IMR-90 (cell line): ENCODE data around the gene METTL21C. TPM values are rescaled to one million over a fixed set of nuclear protein-coding genes. Genes with fewer than 3 reads are reported as not detected.

Experiments used
- ATAC-seq: fragments of 200-7000 bp; cut with Tn5 transposase; 2 replicates; pipeline ENCODE4 v1.9.1; 2020; ENCODE audit warnings: low read depth, mild to moderate bottlenecking, moderate library complexity
- BruUV-seq: library from RNA; stranded (reverse); fragments of 400-500 nt; replicated peaks from 2 replicates; lab custom pipeline; 2021; lab: Mats Ljungman, UMichigan
- CTCF ChIA-PET: fragments of 300-600 bp; formaldehyde crosslinking; extraction: SDS; loops from one replicate; lab custom pipeline; 2021; ENCODE audit warnings: antibody characterized with exemption; lab: Yijun Ruan, JAX
- POLR2A ChIA-PET: fragments of 300-600 bp; sonication (Branson Sonifier 250); formaldehyde crosslinking; loops from one replicate; lab custom pipeline; 2022; ENCODE audit warnings: antibody characterized with exemption; ENCODE audit not compliant: unreplicated experiment; lab: Charles Lee
- DNase-seq: peaks from one replicate; pipeline ENCODE4 v3.0.0; 2013
- H2AFZ ChIP-seq: replicated peaks from 2 replicates; pipeline ENCODE3; 2013; ENCODE audit warnings: low read length, mild to moderate bottlenecking; ENCODE audit not compliant: poor library complexity
- H2AK5ac ChIP-seq: 2 replicates; pipeline ENCODE4 v1.6.1; 2013; ENCODE audit warnings: low read depth, low read length, inconsistent platforms
- H2AK9ac ChIP-seq: replicated peaks from 2 replicates; pipeline ENCODE3; 2013; ENCODE audit warnings: mild to moderate bottlenecking, low read depth, low read length, moderate library complexity; ENCODE audit not compliant: poor library complexity
- H2BK120ac ChIP-seq: 2 replicates; pipeline ENCODE4 v1.6.1; 2013; ENCODE audit warnings: low read depth, low read length, inconsistent platforms
- H2BK15ac ChIP-seq: 3 replicates; pipeline ENCODE4 v1.6.1; 2013; ENCODE audit warnings: low read depth, low read length, inconsistent platforms
- H2BK20ac ChIP-seq: 2 replicates; pipeline ENCODE4 v1.6.1; 2013; ENCODE audit warnings: low read depth, mild to moderate bottlenecking, inconsistent platforms, low read length, moderate library complexity
- H2BK5ac ChIP-seq: 2 replicates; pipeline ENCODE4 v1.6.1; 2013; ENCODE audit warnings: mild to moderate bottlenecking, low read depth, low read length, inconsistent platforms; ENCODE audit not compliant: poor library complexity, severe bottlenecking
- H3K14ac ChIP-seq: replicated peaks from 2 replicates; pipeline ENCODE4 v1.6.1; 2013; ENCODE audit warnings: low read depth, low read length, inconsistent platforms
- H3K18ac ChIP-seq: 2 replicates; pipeline ENCODE4 v1.6.1; 2013; ENCODE audit warnings: low read depth, low read length, control low read depth
- H3K23ac ChIP-seq: 2 replicates; pipeline ENCODE4 v1.6.1; 2013; ENCODE audit warnings: low read depth, low read length, inconsistent platforms
- H3K27ac ChIP-seq: 2 replicates; pipeline ENCODE4 v1.5.1; 2013; ENCODE audit warnings: mild to moderate bottlenecking, control low read depth, low read length; ENCODE audit not compliant: insufficient read depth
- H3K27me3 ChIP-seq: 2 replicates; pipeline ENCODE4 v1.6.1; 2013; ENCODE audit warnings: low read length; ENCODE audit not compliant: control insufficient read depth, insufficient read depth
- H3K36me3 ChIP-seq: 2 replicates; pipeline ENCODE4 v1.6.1; 2013; ENCODE audit warnings: low read length, mixed read lengths; ENCODE audit not compliant: control insufficient read depth, insufficient read depth
- H3K4ac ChIP-seq: 2 replicates; pipeline ENCODE4 v1.6.1; 2013; ENCODE audit warnings: low read depth, low read length, inconsistent platforms
- H3K4me1 ChIP-seq: 2 replicates; pipeline ENCODE4 v1.6.1; 2013; ENCODE audit warnings: low read length, mixed read lengths; ENCODE audit not compliant: control insufficient read depth, insufficient read depth
- H3K4me2 ChIP-seq: 2 replicates; pipeline ENCODE4 v1.6.1; 2013; ENCODE audit warnings: low read depth, mild to moderate bottlenecking, control low read depth, low read length, moderate library complexity
- H3K4me3 ChIP-seq: 2 replicates; pipeline ENCODE4 v1.5.1; 2013; ENCODE audit warnings: low read depth, mild to moderate bottlenecking, control low read depth, low read length, moderate library complexity; ENCODE audit not compliant: insufficient read depth
- H3K56ac ChIP-seq: 2 replicates; pipeline ENCODE4 v1.6.1; 2013; ENCODE audit warnings: low read length, inconsistent platforms; ENCODE audit not compliant: insufficient read depth; ENCODE audit errors: extremely low read depth
- H3K79me1 ChIP-seq, 2 experiments: 2 replicates each; pipeline ENCODE4 v1.6.1; 2013; ENCODE audit warnings: low read length in 2 of 2, inconsistent platforms in 1 of 2, low read depth in 1 of 2
- H3K9ac ChIP-seq: 2 replicates; pipeline ENCODE4 v1.6.1; 2013; ENCODE audit warnings: low read depth, low read length, control low read depth
- H3K9me1 ChIP-seq: 2 replicates; pipeline ENCODE4 v1.6.1; 2013; ENCODE audit warnings: low read length, inconsistent platforms; ENCODE audit not compliant: insufficient read depth
- H3K9me3 ChIP-seq: 2 replicates; pipeline ENCODE4 v1.6.1; 2013; ENCODE audit warnings: low read length; ENCODE audit not compliant: control insufficient read depth, insufficient read depth
- H4K20me1 ChIP-seq: 2 replicates; pipeline ENCODE4 v1.6.1; 2013; ENCODE audit warnings: low read length, inconsistent platforms; ENCODE audit not compliant: insufficient read depth
- H4K5ac ChIP-seq: 2 replicates; pipeline ENCODE4 v1.6.1; 2013; ENCODE audit warnings: mild to moderate bottlenecking, low read depth, low read length, control low read depth
- H4K8ac ChIP-seq, 2 experiments: 2 replicates each; pipeline ENCODE4 v1.6.1; 2013; ENCODE audit warnings: low read depth in 2 of 2, low read length in 2 of 2, control low read depth in 1 of 2, inconsistent platforms in 1 of 2
- H4K91ac ChIP-seq: 2 replicates; pipeline ENCODE4 v1.6.1; 2013; ENCODE audit warnings: low read depth, low read length, inconsistent platforms; ENCODE audit not compliant: insufficient read depth
- CHD1 ChIP-seq: IDR thresholded peaks from 2 replicates; pipeline ENCODE4 v1.6.1; 2012; ENCODE audit warnings: low read depth, low read length, improper control_type of control experiment
- CTCF ChIP-seq: conservative IDR thresholded peaks from 2 replicates; pipeline ENCODE4 v1.5.1; 2012; ENCODE audit warnings: mild to moderate bottlenecking, low read depth, low read length, improper control_type of control experiment
- ELK1 ChIP-seq: fragments of 150-350 bp; IDR thresholded peaks from 2 replicates; pipeline ENCODE4 v1.6.1; 2016; ENCODE audit warnings: low read depth, mild to moderate bottlenecking, low read length, moderate library complexity, borderline replicate concordance
- FOS ChIP-seq: fragments of 150-350 bp; IDR thresholded peaks from 2 replicates; pipeline ENCODE4 v1.6.1; 2016; ENCODE audit warnings: low read depth, low read length
- MAFK ChIP-seq: IDR thresholded peaks from 2 replicates; pipeline ENCODE4 v1.6.1; 2012; ENCODE audit warnings: low read depth, low read length, improper control_type of control experiment
- MAZ ChIP-seq: IDR thresholded peaks from 2 replicates; pipeline ENCODE4 v1.6.1; 2012; ENCODE audit warnings: low read depth, mild to moderate bottlenecking, low read length, improper control_type of control experiment, moderate library complexity, borderline replicate concordance
- MXI1 ChIP-seq: IDR thresholded peaks from 2 replicates; pipeline ENCODE4 v1.6.1; 2012; ENCODE audit warnings: low read depth, mild to moderate bottlenecking, low read length, moderate library complexity, borderline replicate concordance
- NFE2L2 ChIP-seq: fragments of 150-350 bp; IDR thresholded peaks from 2 replicates; pipeline ENCODE4 v1.6.1; 2016; ENCODE audit warnings: low read depth, mild to moderate bottlenecking, low read length
- RAD21 ChIP-seq: IDR thresholded peaks from 2 replicates; pipeline ENCODE4 v1.6.1; 2012; ENCODE audit warnings: low read length, improper control_type of control experiment
- RCOR1 ChIP-seq: IDR thresholded peaks from 2 replicates; pipeline ENCODE4 v1.6.1; 2012; ENCODE audit warnings: mild to moderate bottlenecking, low read length, improper control_type of control experiment; ENCODE audit not compliant: insufficient replicate concordance
- SMC3 ChIP-seq: fragments of 150-350 bp; IDR thresholded peaks from 2 replicates; pipeline ENCODE4 v1.6.1; 2016; ENCODE audit warnings: low read depth, mild to moderate bottlenecking, antibody characterized with exemption, low read length, moderate library complexity
- USF2 ChIP-seq: fragments of 150-350 bp; IDR thresholded peaks from 2 replicates; pipeline ENCODE4 v1.6.1; 2017; ENCODE audit warnings: mild to moderate bottlenecking, antibody characterized with exemption, low read length, low read depth
- WGBS, 2 experiments: methylation state at CpG; one replicate each; pipeline versions ENCODE4 v1.1.5 to v1.1.7; 2013; ENCODE audit warnings: missing lambda C conversion rate in 2 of 2; ENCODE audit not compliant: insufficient read length in 1 of 2; ENCODE audit errors: extremely low coverage in 2 of 2; 5-methylcytosine and 5-hydroxymethylcytosine counted together
- dilution Hi-C: fragments of 300-500 bp; cut with HindIII; formaldehyde crosslinking; loops from one replicate; pipeline ENCODE4 v1.14.3; 2018; ENCODE audit warnings: low sequenced_read_pairs; ENCODE audit not compliant: unreplicated experiment
- in situ Hi-C: fragments of 300-500 bp; cut with MboI; formaldehyde crosslinking; loops from 3 replicates; pipeline ENCODE4 v1.14.3; 2019; ENCODE audit warnings: low sequenced_read_pairs, inconsistent platforms, mixed read lengths
- intact Hi-C: fragments of 100-400 bp; cut with micrococcal nuclease; formaldehyde crosslinking; loops from 2 replicates; pipeline ENCODE4 v1.10.0; 2022
- polyA plus RNA-seq, 3 experiments: library from polyadenylated mRNA; depleted of rRNA; stranded (reverse); fragments of >200 nt; gene quantifications; 2 replicates each; pipeline ENCODE4 v1.2.3, GENCODE V29; 2012; ENCODE audit warnings: low replicate concordance in 1 of 3
- total RNA-seq: library from RNA; depleted of rRNA; stranded (reverse); fragments of >200 nt; gene quantifications from 2 replicates; pipeline ENCODE4 v1.2.3, GENCODE V29; 2012

Gene METTL21C
- total and polyA plus RNA-seq, 2 of the 4 experiments (the other 2 are of a cell fraction): not detected

GRCh38 chr13:102710261-102710679 lies 15.4 kb upstream of the METTL21C start:
- Histone ChIP-seq H3K23ac (no peak overlapping the region), H4K91ac (no peak overlapping the region), H3K36me3 (no peaks in the 10 kb centered on the region), H3K18ac (no peak overlapping the region), H4K5ac (no peak overlapping the region), H2BK20ac (no peak overlapping the region), H2BK120ac (no peak overlapping the region), H3K27ac (no peak overlapping the region), H2BK15ac (no peak overlapping the region), H3K14ac (no peak overlapping the region), H2AFZ (no peak overlapping the region), H3K9me1 (no peaks in the 10 kb centered on the region), H3K56ac (no peak overlapping the region), H3K9me3 (0 out of 2 replicates have a peak, but pooled peaks cover 3% of the 10 kb centered on the region), H3K4me1 (peaks cover 2% of the 10 kb centered on the region; the same call in 1 of the 2 replicates), H3K9ac (no peak overlapping the region), H2AK5ac (no peak overlapping the region), H3K79me1 (no peaks in the 10 kb centered on the region), H3K27me3 (peaks cover 7% of the 10 kb centered on the region), H3K4me3 (no peak overlapping the region), H3K4me2 (no peak overlapping the region), H4K8ac (no peak overlapping the region), H2BK5ac (no peak overlapping the region), H4K20me1 (no peaks in the 10 kb centered on the region), H3K4ac (no peak overlapping the region), H2AK9ac (no peak overlapping the region)
- in situ Hi-C loops (no loop called here), dilution Hi-C loops (no loop called here), intact Hi-C loops (no loop called here)
- CTCF ChIA-PET: no interaction called here
- WGBS, 2 experiments: 71% methylated on average over 7 of the region's 9 CpGs; no CpG with 5 or more reads in 1 of the 2 experiments
- peak; percentile 13 for DNase-seq
- BruUV-seq: no TSS peak
- ATAC-seq: no peak
- TF ChIP-seq NFE2L2: no peak
- TF ChIP-seq MXI1: no peak
- no peak for TF ChIP-seq RAD21
- TF ChIP-seq CTCF: no peak
- no peak for TF ChIP-seq ELK1
- TF ChIP-seq MAZ: no peak
- no peak for TF ChIP-seq FOS
- TF ChIP-seq SMC3: no peak
- no peak for TF ChIP-seq MAFK
- TF ChIP-seq USF2: no peak
- no peak for TF ChIP-seq RCOR1
- TF ChIP-seq CHD1: no peak
- POLR2A ChIA-PET: no interaction called here
